NCI-H2171 (cell line): ENCODE measurements around the gene ARMC10.
"Not testable (repeated sequence)": the region's sequence is repeated elsewhere in the genome, so short reads cannot be mapped to it uniquely, and the experiment has no call there.

Experiments
- DNase-seq: peaks from one replicate; lab custom pipeline; 2025; lab: John Stamatoyannopoulos, UW

The ARMC10 gene

GRCh38 chr7:103074519-103075336, at the start of gene ARMC10, which contains the start of gene FBXL13:
Gene ARMC10 (plus strand): TSS chr7:103075140. CDS start chr7:103075273, 133 bp downstream.
Gene FBXL13 (minus strand): TSS chr7:103074796.
- DNase-seq, result peak; percentile 92

DNA sequence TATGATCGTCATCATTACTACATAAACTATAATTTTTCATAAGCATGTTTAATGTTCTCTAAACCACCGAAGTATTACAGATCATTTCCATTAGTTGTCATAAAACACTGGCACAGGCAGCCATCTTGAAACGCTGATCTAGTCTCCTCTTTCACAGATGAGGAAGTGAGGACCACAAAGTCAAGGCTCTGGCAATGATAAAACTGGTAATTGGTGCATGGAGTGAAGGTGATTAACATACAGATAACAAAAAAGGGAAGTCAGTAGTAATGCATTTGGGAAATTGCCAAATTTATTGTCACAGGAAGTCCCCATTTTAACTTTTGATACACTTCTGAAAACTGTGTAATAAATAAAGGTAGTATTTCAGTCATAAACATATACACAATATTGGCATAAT, 49.6 kb upstream of the ARMC10 start:
- DNase-seq, result no peak

DNA sequence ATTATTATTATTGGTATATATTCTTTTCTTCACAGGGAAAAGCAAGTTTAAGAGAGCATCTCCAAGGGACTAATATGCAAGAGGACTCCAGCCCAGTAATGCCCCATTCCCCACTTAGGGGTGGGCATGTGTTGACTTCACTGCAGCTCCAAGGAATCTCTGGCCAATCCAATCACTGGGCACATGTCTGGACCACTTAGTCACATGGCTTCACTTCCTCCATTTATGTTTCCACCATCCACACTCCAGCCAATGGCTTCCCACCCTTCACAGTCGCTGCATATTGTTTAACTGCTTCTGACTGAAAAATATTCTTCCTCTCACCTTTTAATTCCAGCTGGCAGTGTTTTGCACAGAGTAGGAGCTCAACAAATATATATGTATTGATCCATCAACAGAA, 43.9 kb upstream of the ARMC10 start:
- no peak for DNase-seq

DNA sequence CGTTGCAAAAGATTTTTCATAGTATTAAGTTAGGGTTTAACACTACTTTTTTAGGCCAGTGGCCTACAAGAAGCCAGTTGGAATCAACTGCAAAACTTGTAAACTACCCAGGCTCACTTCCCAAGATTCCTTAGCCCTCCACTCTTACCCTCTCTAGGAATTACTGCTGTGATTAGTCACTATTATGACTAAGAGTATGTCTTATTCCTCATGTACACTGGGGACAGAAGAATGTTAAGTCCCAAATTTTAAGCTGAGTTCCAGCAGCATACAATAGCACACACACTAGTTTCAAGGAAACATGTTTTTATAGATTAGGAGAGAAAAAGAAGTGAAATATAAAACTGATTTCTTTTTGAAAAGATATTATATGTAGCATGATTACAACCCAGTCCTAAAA, 43.2 kb upstream of the ARMC10 start:
- DNase-seq, result no peak

- DNase-seq, result not testable (repeated sequence)
Measured at GRCh38 chr7:103034318-103034717, 40.6 kb upstream of the ARMC10 start.

DNA sequence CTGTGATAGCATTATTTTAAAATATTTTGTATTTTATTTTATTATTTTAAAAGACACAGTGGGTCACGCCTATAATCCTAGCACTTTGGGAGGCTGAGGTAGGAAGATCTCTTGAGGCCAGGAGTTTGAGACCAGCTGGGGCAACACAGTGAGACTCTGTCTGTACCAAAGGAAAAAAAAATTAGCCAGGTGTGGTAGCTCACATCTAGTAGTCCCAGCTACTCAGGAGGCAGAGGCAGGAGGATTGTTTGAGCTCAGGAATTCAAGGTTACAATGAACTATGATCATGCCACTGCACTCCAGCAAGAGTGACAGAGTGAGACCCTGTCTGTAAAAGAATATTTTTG, 37.5 kb upstream of the ARMC10 start:
- DNase-seq, result no peak

DNA sequence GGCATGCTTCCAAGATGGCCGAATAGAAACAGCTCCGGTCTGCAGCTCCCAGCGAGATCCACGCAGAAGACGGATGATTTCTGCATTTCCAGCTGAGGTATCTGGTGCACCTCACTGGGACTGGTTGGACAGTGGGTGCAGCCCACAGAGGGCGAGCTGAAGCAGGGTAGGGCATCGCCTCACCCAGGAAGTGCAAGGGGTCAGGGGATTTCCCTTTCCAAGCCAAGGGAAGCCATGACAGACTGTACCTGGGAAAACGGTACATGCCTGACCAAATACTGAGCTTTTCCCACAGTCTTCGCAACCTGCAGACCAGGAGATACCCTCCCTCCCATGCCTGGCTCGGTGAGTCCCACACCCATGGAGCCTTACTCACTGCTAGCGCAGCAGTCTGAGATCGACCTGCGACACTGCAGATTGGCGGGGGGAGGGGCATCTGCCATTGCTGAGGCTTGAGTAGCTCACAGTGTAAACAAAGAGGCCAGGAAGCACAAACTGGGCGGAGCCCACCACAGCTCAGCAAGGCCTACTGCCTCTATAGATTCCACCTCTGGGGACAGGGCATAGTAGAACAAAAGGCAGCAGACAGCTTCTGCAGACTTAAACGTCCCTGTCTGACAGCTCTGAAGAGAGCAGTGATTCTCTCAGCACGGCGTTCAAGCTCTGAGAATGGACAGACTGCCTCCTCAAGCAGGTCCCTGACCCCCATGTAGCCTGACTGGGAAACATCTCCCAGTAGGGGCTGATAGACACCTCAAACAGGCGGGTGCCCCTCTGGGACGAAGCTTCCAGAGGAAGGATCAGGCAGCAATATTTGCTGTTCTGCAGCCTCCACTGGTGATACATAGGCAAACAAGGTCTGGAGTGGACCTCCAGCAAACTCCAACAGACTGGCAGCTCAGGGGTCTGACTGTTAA, 36.9 kb upstream of the ARMC10 start:
- DNase-seq, result not testable (repeated sequence)

DNA sequence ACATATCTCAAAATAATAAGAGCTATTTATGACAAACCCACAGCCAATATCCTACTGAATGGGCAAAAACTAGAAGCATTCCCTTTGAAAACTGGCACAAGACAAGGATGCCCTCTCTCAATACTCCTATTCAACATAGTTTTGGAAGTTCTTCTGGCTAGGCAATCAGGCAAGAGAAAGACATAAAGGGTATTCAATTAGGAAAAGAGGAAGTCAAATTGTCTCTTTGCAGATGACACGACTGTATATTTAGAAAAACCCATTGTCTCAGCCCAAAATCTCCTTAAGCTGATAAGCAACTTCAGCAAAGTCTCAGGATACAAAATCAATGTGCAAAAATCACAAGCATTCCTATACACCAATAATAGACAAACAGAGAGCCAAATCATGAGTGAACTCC, 33.1 kb upstream of the ARMC10 start:
- not testable (repeated sequence) for DNase-seq

- DNase-seq, result no peak
Measured at GRCh38 chr7:103048833-103049232, 26.1 kb upstream of the ARMC10 start.

DNA sequence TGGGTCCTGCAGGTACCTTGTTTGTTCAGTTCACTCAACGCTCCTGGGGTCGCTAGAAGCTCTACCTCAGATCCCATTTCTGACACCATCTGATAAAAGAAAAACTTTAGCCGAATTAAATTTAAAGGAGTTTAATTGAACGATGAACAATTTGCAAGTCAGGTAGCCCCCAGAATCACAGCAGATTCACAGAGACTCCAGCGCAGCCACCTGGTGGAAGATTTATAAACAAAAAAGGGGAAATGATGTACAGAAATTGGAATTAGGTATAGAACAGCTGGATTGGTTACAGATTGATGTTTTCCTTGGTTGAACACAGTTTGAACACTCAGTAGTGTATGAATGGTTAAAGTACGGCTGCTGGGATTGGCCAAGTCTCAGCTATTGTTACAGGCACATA, 23.4 kb upstream of the ARMC10 start:
- DNase-seq, result no peak

- not testable (repeated sequence) for DNase-seq
Measured at GRCh38 chr7:103056006-103056405, 18.9 kb upstream of the ARMC10 start.

GRCh38 chr7:103058122-103058521, 16.8 kb upstream of the ARMC10 start:
- no peak for DNase-seq

DNA sequence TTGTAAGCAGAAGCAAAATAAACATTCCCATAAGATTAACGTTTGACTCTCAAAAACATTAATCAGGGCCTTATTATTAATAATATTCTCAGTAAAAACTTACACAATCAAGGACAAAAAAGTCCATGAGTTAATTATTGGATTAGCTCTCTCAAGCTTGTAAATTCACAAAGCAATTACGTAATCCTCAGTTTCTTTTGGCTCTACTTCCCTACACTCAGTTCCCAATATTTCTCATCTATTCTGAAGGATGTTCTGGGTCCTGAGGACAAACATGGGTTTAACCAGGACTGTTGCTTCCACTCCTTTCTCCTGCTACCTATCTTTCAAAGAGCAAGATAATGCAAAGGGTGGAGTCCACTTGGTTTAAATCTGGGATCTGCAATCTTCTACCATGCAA, 15.5 kb upstream of the ARMC10 start:
- no peak for DNase-seq

- no peak for DNase-seq
Measured at GRCh38 chr7:103063895-103064294, 11.0 kb upstream of the ARMC10 start.

DNA sequence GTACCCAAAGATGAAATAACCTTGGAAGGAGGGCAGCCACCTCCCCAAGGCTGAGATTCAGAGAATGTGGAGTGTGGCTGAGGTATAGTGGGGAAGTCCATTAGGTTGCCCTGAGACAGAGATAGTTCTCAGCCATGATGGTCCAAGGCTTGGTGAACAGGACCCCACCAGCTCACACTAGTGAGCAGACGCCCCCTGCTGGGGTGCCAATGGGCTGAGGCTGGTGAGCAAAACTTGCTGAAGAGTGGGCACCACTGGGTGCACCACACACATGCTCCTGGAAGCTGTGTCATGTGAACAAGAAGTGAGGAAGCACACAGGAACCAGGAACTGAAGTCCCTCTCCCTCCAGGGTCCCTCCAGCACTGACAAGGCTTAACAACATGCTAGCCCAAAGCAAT, 9.3 kb upstream of the ARMC10 start:
- no peak for DNase-seq

DNA sequence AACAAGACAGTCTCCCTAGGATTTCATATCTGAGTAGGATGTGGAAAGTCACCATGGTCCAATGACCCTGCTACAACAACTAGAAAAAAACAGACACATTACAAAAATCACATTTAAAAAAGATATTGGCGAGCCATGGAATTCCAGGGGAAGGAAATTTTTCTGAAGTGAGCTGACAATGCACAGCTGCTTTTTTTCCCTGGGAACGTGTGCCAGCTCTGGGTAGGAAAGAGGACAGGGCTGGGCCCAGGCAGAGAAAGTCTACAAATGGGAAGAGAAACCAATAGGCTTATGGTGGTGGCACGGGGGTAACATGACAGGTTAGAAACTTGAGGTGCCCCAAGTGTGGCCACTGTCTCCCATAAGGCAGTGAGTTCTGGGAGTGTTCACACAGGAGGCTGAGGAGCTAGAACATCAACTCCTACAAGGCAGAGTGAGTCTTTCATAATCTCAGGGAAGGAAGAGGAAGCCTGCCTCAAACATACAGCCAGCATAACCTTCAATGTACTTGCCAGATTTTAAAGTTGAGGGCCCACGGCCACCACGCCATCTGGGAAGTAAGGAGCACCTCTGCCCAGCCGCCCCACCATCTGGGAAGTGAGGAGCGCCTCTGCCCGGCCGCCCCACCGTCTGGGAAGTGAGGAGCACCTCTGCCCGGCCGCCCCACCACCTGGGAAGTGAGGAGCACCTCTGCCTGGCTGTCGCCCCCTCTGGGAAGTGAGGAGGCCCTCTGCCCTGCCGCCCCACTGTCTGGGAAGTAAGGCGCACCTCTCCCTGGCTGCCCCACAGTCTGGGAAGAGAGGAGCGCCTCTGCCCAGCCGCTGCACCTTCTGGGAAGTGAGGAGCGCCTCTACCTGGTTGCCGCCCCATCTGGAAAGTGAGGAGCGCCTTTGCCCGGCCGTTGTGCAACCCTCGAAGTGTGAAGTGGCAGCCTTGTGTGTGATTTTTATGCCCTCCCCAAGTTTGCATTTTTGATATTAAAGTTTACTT, 6.2 kb upstream of the ARMC10 start:
- no peak for DNase-seq

DNA sequence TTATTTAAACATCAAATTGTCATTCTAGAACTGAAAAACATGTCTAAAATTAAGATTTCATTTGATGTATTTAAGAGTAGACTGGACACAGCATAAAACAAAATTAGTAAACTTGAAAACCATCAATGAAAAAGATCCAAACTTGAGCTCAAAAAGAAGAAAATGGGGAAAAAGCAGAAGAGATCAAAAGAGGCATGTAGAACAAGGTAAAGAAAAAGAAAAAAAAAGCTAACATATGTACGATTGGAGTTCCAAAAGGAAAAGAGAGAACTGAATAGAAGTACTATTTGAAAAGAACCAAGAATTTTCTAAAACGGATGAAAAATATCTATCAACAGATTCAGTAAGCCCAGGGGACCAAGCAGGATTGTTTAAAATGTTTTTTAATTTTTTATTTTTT, 3.9 kb upstream of the ARMC10 start:
- DNase-seq, result no peak

DNA sequence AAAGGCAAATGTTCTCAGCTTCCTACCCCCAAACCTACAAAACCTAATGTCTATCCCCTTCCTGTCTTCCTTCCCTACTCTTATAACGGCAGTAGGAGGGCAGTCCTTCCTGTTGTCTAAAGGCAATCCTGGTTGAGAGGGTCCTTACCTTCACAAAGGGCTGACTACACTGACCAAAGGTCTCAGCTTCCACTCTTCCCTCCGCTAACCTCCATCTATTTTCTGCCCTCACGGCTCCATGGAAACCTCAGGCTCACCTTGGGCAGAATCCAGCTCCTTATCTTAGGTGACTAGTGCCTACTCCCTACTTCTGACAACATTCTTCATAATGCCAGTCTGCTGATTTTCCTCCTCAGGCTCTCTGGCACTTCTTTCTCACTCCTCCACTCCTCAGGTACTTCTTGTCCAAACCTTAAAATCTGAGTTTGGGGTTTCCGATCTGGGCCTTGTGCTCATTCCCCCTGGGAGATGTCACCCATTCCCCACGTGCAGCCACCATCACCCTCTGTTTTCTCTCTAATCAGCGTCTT, 886 bp upstream of the ARMC10 start:
- no peak for DNase-seq

DNA sequence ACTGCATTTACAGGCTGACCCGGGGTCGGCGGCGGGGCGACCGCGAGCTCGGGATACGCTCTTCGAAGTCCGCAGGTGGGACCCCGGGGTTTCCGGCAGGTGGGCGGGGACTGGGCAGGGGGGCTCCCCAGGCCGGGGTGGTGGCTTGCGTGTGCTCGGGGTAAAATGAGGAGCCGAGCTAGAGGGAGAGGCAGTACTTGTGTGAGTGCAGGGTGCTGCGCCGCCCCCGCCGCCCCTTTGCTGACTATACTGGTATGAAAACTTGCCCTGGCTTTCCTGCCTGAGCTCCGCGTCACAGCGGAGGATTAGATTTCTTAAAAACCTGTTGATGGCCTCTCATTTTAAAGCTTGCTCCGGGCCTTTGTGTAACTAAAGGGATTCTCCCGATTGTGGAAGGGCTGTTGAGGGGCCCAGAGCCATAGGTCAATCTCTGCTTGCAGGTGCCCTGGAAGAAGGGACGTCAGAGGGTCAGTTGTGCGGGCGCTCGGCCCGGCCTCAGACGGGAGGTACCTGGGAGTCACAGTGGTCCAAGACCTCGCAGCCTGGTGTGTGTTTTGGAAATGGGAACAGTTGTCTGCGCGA, 488 bp downstream of the ARMC10 start:
- DNase-seq, result peak; percentile 56

DNA sequence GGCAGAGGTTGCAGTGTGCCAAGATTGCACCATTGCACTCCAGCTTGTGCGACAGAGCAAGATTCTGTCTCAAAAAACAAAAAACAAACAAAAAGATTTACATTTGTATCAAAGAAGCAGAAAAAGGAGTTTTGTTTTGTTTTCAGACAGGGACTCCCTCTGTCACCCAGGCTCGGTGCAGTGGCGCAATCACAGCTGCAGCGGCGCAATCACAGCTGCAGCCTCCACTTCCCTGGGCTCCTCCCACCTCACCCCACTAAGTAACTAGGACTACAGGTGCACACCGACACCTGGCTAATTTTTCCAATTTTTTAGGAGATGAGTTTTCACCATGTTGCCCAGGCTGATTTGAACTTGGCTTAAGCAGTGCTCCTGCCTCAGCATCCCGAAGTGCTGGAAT, 1.8 kb downstream of the ARMC10 start:
- DNase-seq, result no peak

GRCh38 chr7:103077318-103077717, 2.4 kb downstream of the ARMC10 start:
- no peak for DNase-seq
